HCT116 (cell line): ENCODE results near the gene ZNF134. TPM values are rescaled to one million over a fixed set of nuclear protein-coding genes. Genes with fewer than 3 reads are reported as not detected.
A peak's percentile ranks its signal among the peaks of the same experiment; 100 is the strongest.

Source experiments
- ATAC-seq: fragments of 200-7000 bp; cut with Tn5 transposase; 2 replicates; pipeline ENCODE4 v1.9.1; 2020; ENCODE audit warnings: mild to moderate bottlenecking, moderate library complexity
- BruUV-seq: library from RNA; stranded (reverse); fragments of 400-500 nt; replicated peaks from 2 replicates; lab custom pipeline; 2021; lab: Mats Ljungman, UMichigan
- CTCF ChIA-PET: fragments of 300-600 bp; sonication (Branson Sonifier 250); formaldehyde crosslinking; loops from one replicate; lab custom pipeline; 2021; ENCODE audit warnings: antibody characterized with exemption; lab: Charles Lee
- POLR2A ChIA-PET: fragments of 300-600, 350-600 bp; sonication (Branson Sonifier 250); formaldehyde crosslinking; loops from one replicate; lab custom pipeline; 2021; ENCODE audit warnings: antibody characterized with exemption; lab: Charles Lee
- RAD21 ChIA-PET, 2 experiments: fragments of 300-600 bp; sonication (Branson Sonifier 250); formaldehyde crosslinking; loops; one replicate each; lab custom pipeline; 2023; ENCODE audit warnings: low total read pairs in 2 of 2; ENCODE audit not compliant: uncharacterized antibody in 2 of 2, unreplicated experiment in 2 of 2, low non-redundant PET in 1 of 2; lab: Charles Lee
- DNase-seq: peaks from one replicate; pipeline ENCODE4 v3.0.0-alpha.2; 2010; ENCODE audit warnings: low read depth, low spot score
- H2AFZ ChIP-seq: fragments of 200-600 bp; shearing (Covaris generic), sonication (generic); 2 replicates; pipeline ENCODE4 v1.6.1; 2017; ENCODE audit warnings: low read depth, mixed run types, mixed read lengths, antibody characterized with exemption, low read length; ENCODE audit not compliant: poor library complexity, severe bottlenecking
- H3K27ac ChIP-seq: 2 replicates; pipeline ENCODE4 v1.5.1; 2012; ENCODE audit warnings: low read depth, low read length
- H3K27me3 ChIP-seq: fragments of 200-600 bp; sonication (generic); 2 replicates; pipeline ENCODE4 v1.6.1; 2016; ENCODE audit warnings: mixed run types, low read length, mixed read lengths; ENCODE audit not compliant: insufficient read depth
- H3K36me3 ChIP-seq, 2 experiments: fragments of 200-500 bp in 1 of 2; fragments of 200-600 bp in 1 of 2; sonication (Bioruptor generic) in 1 of 2; sonication (generic) in 1 of 2; 2 replicates each; pipeline versions ENCODE4 v1.5.1 to v1.6.1; 2014 to 2016; ENCODE audit warnings: low read length in 2 of 2, inconsistent platforms in 1 of 2, mixed read lengths in 1 of 2, mixed run types in 1 of 2; ENCODE audit not compliant: insufficient read depth in 2 of 2, control insufficient read depth in 1 of 2
- H3K4me1 ChIP-seq, 2 experiments: fragments of 200-600 bp in 1 of 2; sonication (generic) in 1 of 2; 2 replicates each; pipeline versions ENCODE4 v1.5.1 to v1.6.1; 2012 to 2017; ENCODE audit warnings: low read length in 2 of 2, inconsistent platforms in 1 of 2, mild to moderate bottlenecking in 1 of 2, mixed read lengths in 1 of 2, mixed run types in 1 of 2, moderate library complexity in 1 of 2; ENCODE audit not compliant: insufficient read depth in 2 of 2, control insufficient read depth in 1 of 2
- H3K4me2 ChIP-seq: fragments of 200-600 bp; sonication (generic); 2 replicates; pipeline ENCODE4 v1.6.1; 2017; ENCODE audit warnings: mixed run types, low read length, mixed read lengths
- H3K4me3 ChIP-seq, 2 experiments: fragments of 200-600 bp in 1 of 2; sonication (generic) in 1 of 2; replicated peaks in 1 of 2; 2 replicates each; pipeline ENCODE4 v1.5.1; 2011 to 2016; ENCODE audit warnings: low read length in 2 of 2, control low read depth in 1 of 2, low read depth in 1 of 2, mild to moderate bottlenecking in 1 of 2, mixed read lengths in 1 of 2, mixed run types in 1 of 2
- H3K79me2 ChIP-seq: fragments of 200-600 bp; sonication (generic); 2 replicates; pipeline ENCODE4 v1.6.1; 2017; ENCODE audit warnings: mild to moderate bottlenecking, mixed run types, low read length, moderate library complexity, mixed read lengths; ENCODE audit not compliant: insufficient read depth
- H3K9ac ChIP-seq: fragments of 200-600 bp; sonication (generic); 2 replicates; pipeline ENCODE4 v1.6.1; 2016; ENCODE audit warnings: low read length, mixed read lengths
- H3K9me2 ChIP-seq: fragments of 200-600 bp; sonication (generic), shearing (Covaris generic); 2 replicates; pipeline ENCODE4 v1.6.1; 2017; ENCODE audit warnings: mixed run types, mild to moderate bottlenecking, moderate library complexity; ENCODE audit not compliant: insufficient read depth
- H3K9me3 ChIP-seq, 2 experiments: fragments of 200-500 bp in 1 of 2; fragments of 200-600 bp in 1 of 2; sonication (Bioruptor generic) in 1 of 2; sonication (generic) in 1 of 2; 2 replicates each; pipeline ENCODE4 v1.6.1; 2014 to 2017; ENCODE audit warnings: low read length in 2 of 2, mixed read lengths in 2 of 2, inconsistent platforms in 1 of 2, low read depth in 1 of 2, mild to moderate bottlenecking in 1 of 2, mixed run types in 1 of 2, moderate library complexity in 1 of 2; ENCODE audit not compliant: control insufficient read depth in 1 of 2, insufficient read depth in 1 of 2
- H4K20me1 ChIP-seq: fragments of 200-600 bp; sonication (generic), shearing (Covaris generic); 2 replicates; pipeline ENCODE4 v1.6.1; 2017; ENCODE audit warnings: mixed run types, mild to moderate bottlenecking, moderate library complexity; ENCODE audit not compliant: insufficient read depth
- CBX3 ChIP-seq: IDR thresholded peaks from 2 replicates; pipeline ENCODE4 v1.6.1; 2012; ENCODE audit warnings: low read depth
- CEBPB ChIP-seq: IDR thresholded peaks from 2 replicates; pipeline ENCODE4 v1.6.1; 2012; ENCODE audit warnings: low read depth
- RAD21 ChIP-seq: IDR thresholded peaks from 2 replicates; pipeline ENCODE4 v1.6.1; 2012; ENCODE audit warnings: low read depth, mild to moderate bottlenecking
- SIN3A ChIP-seq: IDR thresholded peaks from 2 replicates; pipeline ENCODE4 v1.6.1; 2012; ENCODE audit warnings: low read depth
- SP1 ChIP-seq: IDR thresholded peaks from 2 replicates; pipeline ENCODE4 v1.6.1; 2012; ENCODE audit warnings: low read depth
- TCF7L2 ChIP-seq: IDR thresholded peaks from 2 replicates; pipeline ENCODE4 v1.7.0; 2011; ENCODE audit warnings: borderline replicate concordance, inconsistent platforms; ENCODE audit not compliant: insufficient read depth, insufficient read length; ENCODE audit errors: extremely low read depth
- intact Hi-C: fragments of 100-400 bp; cut with micrococcal nuclease; formaldehyde crosslinking; loops from 2 replicates; pipeline ENCODE4 v1.10.0; 2022
- total RNA-seq: library from RNA; stranded (reverse); gene quantifications from one replicate; pipeline ENCODE4 v1.2.1, GENCODE V29; 2021; ENCODE audit not compliant: unreplicated experiment
- TF ChIP-seq, protein P1 (sequence below): IDR thresholded peaks from 2 replicates; pipeline ENCODE4 v1.6.1; 2012
- TF ChIP-seq, protein P2 (sequence below), 3 experiments: fragments of 200-600 bp in 1 of 3; sonication (generic) in 1 of 3; IDR thresholded peaks in 2 of 3; conservative IDR thresholded peaks in 1 of 3; 2 replicates each; pipeline ENCODE4 v1.5.1; 2012 to 2017; ENCODE audit warnings: low read depth in 2 of 3, low read length in 2 of 3, antibody characterized with exemption in 1 of 3, borderline replicate concordance in 1 of 3, control low read depth in 1 of 3, mild to moderate bottlenecking in 1 of 3, mixed read lengths in 1 of 3, mixed run types in 1 of 3, moderate library complexity in 1 of 3; ENCODE audit not compliant: insufficient read depth in 1 of 3
- TF ChIP-seq, protein P3 (sequence below): IDR thresholded peaks from 2 replicates; pipeline ENCODE4 v1.6.1; 2012; ENCODE audit warnings: low read depth

The ZNF134 gene
- total RNA-seq, 1 experiment from 2014 or later, result 8.4 TPM

DNA sequence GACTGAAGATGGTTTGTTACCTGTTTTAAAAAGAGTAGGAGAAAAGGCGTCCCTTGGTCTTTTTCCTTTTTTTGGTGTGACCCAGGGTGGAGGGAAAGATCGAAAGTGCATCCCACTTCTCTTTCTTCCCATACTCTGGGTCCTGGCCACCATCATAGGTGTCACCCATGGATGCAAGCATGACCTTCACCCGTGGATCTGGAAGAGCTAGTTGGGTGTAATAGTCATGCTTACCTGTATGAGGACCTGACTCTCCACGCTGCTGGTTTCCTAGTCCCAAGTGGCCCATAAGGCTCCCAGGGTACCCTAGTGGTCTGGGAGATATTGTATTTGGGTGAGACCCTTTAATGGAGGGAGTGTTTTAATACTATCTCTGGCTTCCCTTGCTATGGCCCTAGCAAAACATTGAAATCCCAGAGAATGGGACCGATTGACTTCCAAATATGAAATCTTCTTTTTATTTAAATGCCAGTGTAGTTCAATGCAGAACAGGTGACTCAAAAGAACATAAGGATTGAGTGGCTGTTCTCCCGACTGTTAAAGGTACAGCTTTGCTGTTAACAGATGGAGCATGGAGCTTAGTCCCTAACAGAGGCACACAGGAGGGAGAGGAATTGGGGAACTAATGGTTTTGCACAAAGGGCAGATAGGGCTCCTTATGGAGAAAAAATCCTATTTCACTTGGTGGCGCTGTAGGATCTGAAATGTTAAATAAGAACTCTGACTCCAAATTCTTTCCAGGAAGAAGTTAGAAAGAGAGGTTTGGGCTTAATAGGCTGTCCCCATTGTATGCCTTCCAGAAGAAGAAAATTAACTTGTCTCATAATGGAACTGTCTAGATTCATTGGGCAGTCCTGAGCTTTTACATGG, 47.4 kb upstream of the ZNF134 start:
- BruUV-seq, result no TSS peak
- DNase-seq (peak; percentile 34), ATAC-seq (no peak)
- Histone ChIP-seq H3K4me1 (no peaks in the 10 kb centered on the region), H3K9me2 (no peaks in the 10 kb centered on the region), H4K20me1 (no peaks in the 10 kb centered on the region), H2AFZ (no peak overlapping the region), H3K9me3 (peaks cover 41 to 50% of the 10 kb centered on the region in 2 experiments; a peak in 2 of 4 replicates), H3K4me3 (no peak overlapping the region), H3K27ac (no peak overlapping the region), H3K4me2 (no peak overlapping the region), H3K36me3 (no peaks in the 10 kb centered on the region), H3K9ac (no peak overlapping the region), H3K27me3 (no peaks in the 10 kb centered on the region), H3K79me2 (no peaks in the 10 kb centered on the region)
- ChIA-PET POLR2A (no interaction called here), RAD21 (no interaction called here), CTCF (no interaction called here)
- intact Hi-C loops, result no loop called here
- TF ChIP-seq RAD21, result 0 out of 2 replicates have a peak, but pooled peaks have one; percentile 19
- peak; percentile 98 for TF ChIP-seq CBX3
- TF ChIP-seq, protein P1, sequence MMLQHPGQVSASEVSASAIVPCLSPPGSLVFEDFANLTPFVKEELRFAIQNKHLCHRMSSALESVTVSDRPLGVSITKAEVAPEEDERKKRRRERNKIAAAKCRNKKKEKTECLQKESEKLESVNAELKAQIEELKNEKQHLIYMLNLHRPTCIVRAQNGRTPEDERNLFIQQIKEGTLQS, result no peak

DNA sequence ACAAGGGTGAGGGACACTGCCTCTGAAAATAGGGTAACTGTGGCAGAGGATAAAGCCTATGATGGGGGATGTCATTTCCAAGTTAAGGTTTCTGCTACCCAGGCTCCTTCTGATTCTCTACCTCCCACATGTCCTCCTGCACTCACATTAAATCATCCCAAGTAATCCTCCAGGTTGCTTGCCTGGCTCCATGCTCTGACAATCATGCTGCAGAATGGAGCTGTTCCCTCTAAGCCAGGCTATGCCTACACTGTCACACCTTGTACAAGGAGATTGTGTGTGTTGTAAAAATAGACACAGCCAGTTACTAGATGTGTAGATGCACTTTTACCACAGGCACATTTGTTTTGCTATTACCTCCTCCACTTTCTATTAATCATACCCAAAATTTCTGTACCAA, 43.3 kb upstream of the ZNF134 start:
- Histone ChIP-seq H3K9me2 (no peaks in the 10 kb centered on the region), H3K4me1 (no peaks in the 10 kb centered on the region), H3K4me3 (no peak overlapping the region), H3K9ac (no peak overlapping the region), H3K4me2 (no peak overlapping the region), H3K36me3 (peaks cover 15 to 29% of the 10 kb centered on the region in 2 experiments), H3K79me2 (no peaks in the 10 kb centered on the region), H3K9me3 (peaks cover 64 to 76% of the 10 kb centered on the region in 2 experiments; a peak in 2 of 4 replicates), H3K27ac (no peak overlapping the region), H4K20me1 (no peaks in the 10 kb centered on the region), H3K27me3 (no peaks in the 10 kb centered on the region), H2AFZ (no peak overlapping the region)
- ChIA-PET POLR2A (no interaction called here), RAD21 (no interaction called here), CTCF (no interaction called here)
- intact Hi-C loops, result loop anchor here (10.0 kb wide), 1 partner anchor 136 kb away; the partner anchor contains the start of gene ZNF749
- TF ChIP-seq, protein P2, sequence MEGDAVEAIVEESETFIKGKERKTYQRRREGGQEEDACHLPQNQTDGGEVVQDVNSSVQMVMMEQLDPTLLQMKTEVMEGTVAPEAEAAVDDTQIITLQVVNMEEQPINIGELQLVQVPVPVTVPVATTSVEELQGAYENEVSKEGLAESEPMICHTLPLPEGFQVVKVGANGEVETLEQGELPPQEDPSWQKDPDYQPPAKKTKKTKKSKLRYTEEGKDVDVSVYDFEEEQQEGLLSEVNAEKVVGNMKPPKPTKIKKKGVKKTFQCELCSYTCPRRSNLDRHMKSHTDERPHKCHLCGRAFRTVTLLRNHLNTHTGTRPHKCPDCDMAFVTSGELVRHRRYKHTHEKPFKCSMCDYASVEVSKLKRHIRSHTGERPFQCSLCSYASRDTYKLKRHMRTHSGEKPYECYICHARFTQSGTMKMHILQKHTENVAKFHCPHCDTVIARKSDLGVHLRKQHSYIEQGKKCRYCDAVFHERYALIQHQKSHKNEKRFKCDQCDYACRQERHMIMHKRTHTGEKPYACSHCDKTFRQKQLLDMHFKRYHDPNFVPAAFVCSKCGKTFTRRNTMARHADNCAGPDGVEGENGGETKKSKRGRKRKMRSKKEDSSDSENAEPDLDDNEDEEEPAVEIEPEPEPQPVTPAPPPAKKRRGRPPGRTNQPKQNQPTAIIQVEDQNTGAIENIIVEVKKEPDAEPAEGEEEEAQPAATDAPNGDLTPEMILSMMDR (IDR thresholded peaks at IDR 0.05 in 2 of 3, conservative IDR thresholded peaks at IDR 0.05 in 1 of 3; ENCODE audit: borderline replicate concordance in 1 of 3, insufficient read depth in 1 of 3, low read depth in 2 of 3, low read length in 2 of 3), result no peak
- TF ChIP-seq, protein P3, sequence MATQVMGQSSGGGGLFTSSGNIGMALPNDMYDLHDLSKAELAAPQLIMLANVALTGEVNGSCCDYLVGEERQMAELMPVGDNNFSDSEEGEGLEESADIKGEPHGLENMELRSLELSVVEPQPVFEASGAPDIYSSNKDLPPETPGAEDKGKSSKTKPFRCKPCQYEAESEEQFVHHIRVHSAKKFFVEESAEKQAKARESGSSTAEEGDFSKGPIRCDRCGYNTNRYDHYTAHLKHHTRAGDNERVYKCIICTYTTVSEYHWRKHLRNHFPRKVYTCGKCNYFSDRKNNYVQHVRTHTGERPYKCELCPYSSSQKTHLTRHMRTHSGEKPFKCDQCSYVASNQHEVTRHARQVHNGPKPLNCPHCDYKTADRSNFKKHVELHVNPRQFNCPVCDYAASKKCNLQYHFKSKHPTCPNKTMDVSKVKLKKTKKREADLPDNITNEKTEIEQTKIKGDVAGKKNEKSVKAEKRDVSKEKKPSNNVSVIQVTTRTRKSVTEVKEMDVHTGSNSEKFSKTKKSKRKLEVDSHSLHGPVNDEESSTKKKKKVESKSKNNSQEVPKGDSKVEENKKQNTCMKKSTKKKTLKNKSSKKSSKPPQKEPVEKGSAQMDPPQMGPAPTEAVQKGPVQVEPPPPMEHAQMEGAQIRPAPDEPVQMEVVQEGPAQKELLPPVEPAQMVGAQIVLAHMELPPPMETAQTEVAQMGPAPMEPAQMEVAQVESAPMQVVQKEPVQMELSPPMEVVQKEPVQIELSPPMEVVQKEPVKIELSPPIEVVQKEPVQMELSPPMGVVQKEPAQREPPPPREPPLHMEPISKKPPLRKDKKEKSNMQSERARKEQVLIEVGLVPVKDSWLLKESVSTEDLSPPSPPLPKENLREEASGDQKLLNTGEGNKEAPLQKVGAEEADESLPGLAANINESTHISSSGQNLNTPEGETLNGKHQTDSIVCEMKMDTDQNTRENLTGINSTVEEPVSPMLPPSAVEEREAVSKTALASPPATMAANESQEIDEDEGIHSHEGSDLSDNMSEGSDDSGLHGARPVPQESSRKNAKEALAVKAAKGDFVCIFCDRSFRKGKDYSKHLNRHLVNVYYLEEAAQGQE, result no peak
- TF ChIP-seq SIN3A, result no peak
- TF ChIP-seq TCF7L2, result no peak
- TF ChIP-seq CEBPB, result no peak
- no peak for TF ChIP-seq RAD21
- no peak for TF ChIP-seq SP1
- ATAC-seq (no peak), DNase-seq (no peak)
- no TSS peak for BruUV-seq
